Measurements from ENCODE around the gene FAM8A1. TPM values are rescaled to one million over a fixed set of nuclear protein-coding genes. Genes with fewer than 3 reads are reported as not detected.

Gene FAM8A1
- total RNA-seq, 2 experiments from 2014 or later, result 6.5 to 11.8 TPM

DNA sequence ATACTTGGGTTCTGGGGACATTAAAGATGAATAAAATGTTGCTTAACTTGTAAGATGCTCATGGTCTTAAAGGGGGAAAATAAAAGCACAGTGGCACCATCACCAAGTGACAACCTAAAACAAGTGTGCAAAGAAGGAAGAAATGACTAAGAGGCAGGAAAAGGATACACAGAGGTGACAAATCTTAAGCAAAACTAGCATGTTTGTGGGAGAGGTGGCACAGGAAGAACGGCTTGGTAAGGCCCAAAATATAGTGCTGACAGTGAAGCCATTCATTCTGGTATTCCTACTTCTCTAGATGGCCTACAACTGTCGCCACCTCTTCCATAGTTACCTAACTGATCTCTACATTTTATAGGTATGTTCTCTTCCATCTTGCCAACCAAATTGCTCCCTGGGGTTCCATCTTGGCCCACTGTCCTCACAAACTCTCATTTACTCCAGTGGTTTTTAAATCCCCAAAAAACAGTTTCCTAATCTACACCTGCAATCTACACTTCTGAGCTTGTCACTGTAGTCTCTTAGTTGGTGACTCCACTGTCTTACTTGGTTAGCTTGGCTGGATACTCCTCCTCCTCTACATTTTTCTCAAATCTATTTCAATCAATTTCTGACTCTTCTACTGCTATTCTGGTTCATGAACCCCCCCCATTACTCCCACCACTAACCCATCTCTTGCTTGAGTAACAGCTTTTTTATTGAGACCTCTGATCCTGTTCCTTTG, 33.5 kb downstream of the FAM8A1 start:
- ChIA-PET CTCF (ENCODE audit: unreplicated experiment) (no interaction called here), POLR2A (interaction anchor here (0.5 to 1.8 kb wide), 8 partner anchors 13 to 70 kb away, joined by 3 to 10 read pairs (median 5); no protein-coding TSS in a partner anchor)
- Histone ChIP-seq H3K9me3 (ENCODE audit: low read length) (no peaks in the 10 kb centered on the region), H3K4me2 (ENCODE audit: low read length) (no peak overlapping the region), H3K36me3 (ENCODE audit: insufficient read depth, low read length) (peaks cover 98% of the 10 kb centered on the region), H3K4me1 (ENCODE audit: insufficient read depth, low read length, poor library complexity, severe bottlenecking) (peaks cover 17% of the 10 kb centered on the region), H3K4me3 (ENCODE audit: low read depth, low read length, poor library complexity, severe bottlenecking) (no peak overlapping the region), H3K79me2 (ENCODE audit: insufficient read depth, low read depth, low read length) (peaks cover 79% of the 10 kb centered on the region), H2AFZ (ENCODE audit: low read length) (no peak overlapping the region), H3K27ac (ENCODE audit: low read depth, low read length, poor library complexity, severe bottlenecking) (no peak overlapping the region), H3K9me2 (ENCODE audit: insufficient read depth, low read length) (no peaks in the 10 kb centered on the region), H4K20me1 (ENCODE audit: insufficient read depth, low read length) (peaks cover 22% of the 10 kb centered on the region)
- intact Hi-C loops (cut with micrococcal nuclease; ENCODE audit: unreplicated experiment), result no loop called here
- no TSS peak for BruUV-seq (replicated peaks)
- TF ChIP-seq EZH2phosphoT487 (IDR thresholded peaks at IDR 0.05; ENCODE audit: borderline replicate concordance, low read depth, low read length) (no peak), CTCF (conservative IDR thresholded peaks at IDR 0.05; ENCODE audit: low read length) (no peak)
- DNase-seq (ENCODE audit: low spot score), result no peak

GRCh38 chr6:17635568-17635967, 35.5 kb downstream of the FAM8A1 start:
- ChIA-PET POLR2A (no interaction called here), CTCF (ENCODE audit: unreplicated experiment) (no interaction called here)
- Histone ChIP-seq H3K4me3 (ENCODE audit: low read depth, low read length, poor library complexity, severe bottlenecking) (no peak overlapping the region), H3K9me3 (ENCODE audit: low read length) (no peaks in the 10 kb centered on the region), H2AFZ (ENCODE audit: low read length) (no peak overlapping the region), H3K9me2 (ENCODE audit: insufficient read depth, low read length) (no peaks in the 10 kb centered on the region), H3K4me1 (ENCODE audit: insufficient read depth, low read length, poor library complexity, severe bottlenecking) (no peaks in the 10 kb centered on the region), H3K36me3 (ENCODE audit: insufficient read depth, low read length) (peaks cover 99% of the 10 kb centered on the region), H3K4me2 (ENCODE audit: low read length) (no peak overlapping the region), H4K20me1 (ENCODE audit: insufficient read depth, low read length) (peaks cover 15% of the 10 kb centered on the region; the same call in 1 of the 2 replicates), H3K27ac (ENCODE audit: low read depth, low read length, poor library complexity, severe bottlenecking) (no peak overlapping the region), H3K79me2 (ENCODE audit: insufficient read depth, low read depth, low read length) (peaks cover 75% of the 10 kb centered on the region)
- intact Hi-C loops (cut with micrococcal nuclease; ENCODE audit: unreplicated experiment), result no loop called here
- BruUV-seq (replicated peaks), result no TSS peak
- no peak for DNase-seq (ENCODE audit: low spot score)
- TF ChIP-seq EZH2phosphoT487 (IDR thresholded peaks at IDR 0.05; ENCODE audit: borderline replicate concordance, low read depth, low read length), result no peak
- no peak for TF ChIP-seq CTCF (conservative IDR thresholded peaks at IDR 0.05; ENCODE audit: low read length)

DNA sequence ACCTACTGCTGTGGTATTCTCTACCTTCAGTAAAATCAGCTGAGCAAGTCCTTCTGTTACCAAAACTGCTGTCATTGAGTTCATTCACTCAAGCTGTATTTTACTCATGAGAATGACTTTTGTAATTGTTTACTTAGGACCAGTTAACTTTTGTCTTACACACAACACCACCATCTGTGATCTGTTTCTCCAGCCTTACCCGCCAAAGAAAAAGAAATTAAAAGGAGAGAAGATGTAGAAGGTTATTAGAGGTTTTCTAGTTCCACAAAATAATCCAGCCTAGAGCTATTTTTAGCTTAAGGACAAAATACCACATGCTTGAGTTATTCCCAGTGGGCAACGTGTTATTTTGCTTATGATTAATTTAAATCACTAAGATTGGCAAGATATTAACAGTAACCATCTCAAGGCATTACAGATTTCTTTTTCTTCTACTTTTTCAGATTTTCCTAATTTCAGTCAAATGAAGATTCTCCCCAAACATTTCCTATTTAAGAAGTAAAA, 38.2 kb downstream of the FAM8A1 start:
- H3K4me3 ChIP-seq (ENCODE audit: low read depth, low read length, poor library complexity, severe bottlenecking), result no peak overlapping the region
- H3K27ac ChIP-seq (ENCODE audit: low read depth, low read length, poor library complexity, severe bottlenecking), result no peak overlapping the region
- TF ChIP-seq CTCF (conservative IDR thresholded peaks at IDR 0.05; ENCODE audit: low read length), result no peak
- TF ChIP-seq EZH2phosphoT487 (IDR thresholded peaks at IDR 0.05; ENCODE audit: borderline replicate concordance, low read depth, low read length), result no peak
- H3K4me1 ChIP-seq (ENCODE audit: insufficient read depth, low read length, poor library complexity, severe bottlenecking), result no peaks in the 10 kb centered on the region
- H3K9me2 ChIP-seq (ENCODE audit: insufficient read depth, low read length), result no peaks in the 10 kb centered on the region
- H3K4me2 ChIP-seq (ENCODE audit: low read length), result no peak overlapping the region
- intact Hi-C loops (cut with micrococcal nuclease; ENCODE audit: unreplicated experiment), result no loop called here
- H4K20me1 ChIP-seq (ENCODE audit: insufficient read depth, low read length), result peaks cover 14% of the 10 kb centered on the region; the same call in 1 of the 2 replicates
- no TSS peak for BruUV-seq (replicated peaks)
- POLR2A ChIA-PET, result interaction anchor here (0.6 kb wide), 2 partner anchors 10 to 12 kb away, joined by 3 read pairs; no protein-coding TSS in a partner anchor
- CTCF ChIA-PET (ENCODE audit: unreplicated experiment), result no interaction called here
- peaks cover 99% of the 10 kb centered on the region for H3K36me3 ChIP-seq (ENCODE audit: insufficient read depth, low read length)
- no peak for DNase-seq (ENCODE audit: low spot score)
- no peak overlapping the region for H2AFZ ChIP-seq (ENCODE audit: low read length)
- peaks cover 60% of the 10 kb centered on the region for H3K79me2 ChIP-seq (ENCODE audit: insufficient read depth, low read depth, low read length)
- no peaks in the 10 kb centered on the region for H3K9me3 ChIP-seq (ENCODE audit: low read length)

All from OCI-LY7 (cell line).